GM12872 (cell line): ENCODE measurements around the gene CCM2.

Source experiments
- TF ChIP-seq, protein P1 (sequence below): IDR thresholded peaks from 3 replicates; pipeline ENCODE4 v1.5.1; 2011; ENCODE audit warnings: low read depth, mild to moderate bottlenecking, low read length, moderate library complexity; ENCODE audit not compliant: insufficient read depth

The CCM2 gene

DNA sequence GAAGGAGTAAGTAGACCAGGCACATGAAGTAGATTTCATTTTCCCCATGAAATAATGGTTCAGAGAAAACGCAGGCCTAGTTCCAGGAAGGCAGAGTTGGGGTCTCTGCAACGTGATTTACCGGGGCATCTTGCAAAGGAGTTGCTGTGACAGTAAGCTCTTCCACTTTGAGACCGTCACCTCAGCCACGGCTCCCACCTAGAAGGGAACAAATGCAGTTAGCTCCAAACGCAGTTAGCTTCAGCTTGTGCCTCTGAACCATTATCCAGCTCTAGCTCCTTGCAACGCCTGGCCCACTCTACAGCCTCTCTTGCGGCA is 14.1 kb upstream of the CCM2 start:
- TF ChIP-seq, protein P1, sequence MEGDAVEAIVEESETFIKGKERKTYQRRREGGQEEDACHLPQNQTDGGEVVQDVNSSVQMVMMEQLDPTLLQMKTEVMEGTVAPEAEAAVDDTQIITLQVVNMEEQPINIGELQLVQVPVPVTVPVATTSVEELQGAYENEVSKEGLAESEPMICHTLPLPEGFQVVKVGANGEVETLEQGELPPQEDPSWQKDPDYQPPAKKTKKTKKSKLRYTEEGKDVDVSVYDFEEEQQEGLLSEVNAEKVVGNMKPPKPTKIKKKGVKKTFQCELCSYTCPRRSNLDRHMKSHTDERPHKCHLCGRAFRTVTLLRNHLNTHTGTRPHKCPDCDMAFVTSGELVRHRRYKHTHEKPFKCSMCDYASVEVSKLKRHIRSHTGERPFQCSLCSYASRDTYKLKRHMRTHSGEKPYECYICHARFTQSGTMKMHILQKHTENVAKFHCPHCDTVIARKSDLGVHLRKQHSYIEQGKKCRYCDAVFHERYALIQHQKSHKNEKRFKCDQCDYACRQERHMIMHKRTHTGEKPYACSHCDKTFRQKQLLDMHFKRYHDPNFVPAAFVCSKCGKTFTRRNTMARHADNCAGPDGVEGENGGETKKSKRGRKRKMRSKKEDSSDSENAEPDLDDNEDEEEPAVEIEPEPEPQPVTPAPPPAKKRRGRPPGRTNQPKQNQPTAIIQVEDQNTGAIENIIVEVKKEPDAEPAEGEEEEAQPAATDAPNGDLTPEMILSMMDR, result no peak

DNA sequence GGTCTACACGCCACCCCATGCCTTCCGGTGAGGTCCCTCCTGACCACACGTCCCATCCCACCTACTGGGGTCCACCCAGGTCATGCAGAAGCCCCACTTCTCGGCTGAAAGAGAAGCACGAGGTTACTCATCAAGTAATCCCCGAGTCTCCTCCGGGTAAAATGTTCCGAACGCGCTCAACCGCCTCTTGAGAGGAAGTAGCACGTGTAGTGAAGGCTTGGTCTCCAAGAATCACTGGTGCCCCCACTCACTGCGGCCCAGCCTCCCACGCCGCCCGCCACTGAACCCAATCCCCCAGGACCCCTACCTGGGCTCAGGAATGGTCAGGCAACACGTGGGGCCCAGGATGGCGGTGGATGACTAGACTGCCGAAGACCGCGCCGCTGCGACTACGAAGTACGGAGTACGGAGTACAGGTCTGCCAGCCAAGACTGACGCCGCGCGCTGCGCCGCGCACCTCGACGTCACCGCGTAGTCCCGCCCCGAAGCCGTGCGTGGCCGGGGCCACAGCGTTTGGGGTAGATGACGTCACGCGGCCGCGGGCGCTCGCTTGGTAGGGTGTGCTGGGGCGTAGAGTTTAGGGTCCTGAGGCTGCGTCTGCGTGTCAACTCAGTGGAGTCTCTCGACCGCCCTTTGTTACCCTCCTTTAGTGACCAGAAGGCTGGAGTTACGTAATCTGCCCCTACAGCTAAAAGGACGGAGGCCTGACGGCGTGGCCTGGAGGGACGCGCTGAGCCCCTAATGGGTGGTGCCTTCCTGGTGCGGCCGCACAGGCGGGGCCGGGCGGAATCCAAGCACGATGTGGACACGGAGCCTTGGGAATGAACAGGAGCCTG is 13.6 kb upstream of the CCM2 start:
- TF ChIP-seq, protein P1, result no peak

DNA sequence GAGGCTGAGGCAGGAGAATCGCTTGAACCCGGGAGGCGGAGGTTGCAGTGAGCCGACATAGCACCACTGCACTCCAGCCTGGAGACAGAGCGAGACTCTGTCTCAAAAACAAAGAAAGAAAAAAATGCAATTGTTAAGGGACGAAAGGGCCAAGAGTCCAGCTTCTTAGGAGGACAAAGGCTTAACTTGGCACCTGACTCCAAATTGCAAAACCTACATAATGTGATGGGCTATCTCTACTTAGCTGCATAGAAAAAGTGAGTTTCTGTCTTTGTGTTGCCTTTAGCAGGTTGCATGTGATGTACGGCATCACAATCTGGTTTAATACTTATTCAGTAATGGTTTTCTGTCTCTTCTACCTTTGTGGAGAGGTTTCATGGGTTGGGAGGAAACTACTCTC is 12.5 kb upstream of the CCM2 start:
- TF ChIP-seq, protein P1, result no peak

DNA sequence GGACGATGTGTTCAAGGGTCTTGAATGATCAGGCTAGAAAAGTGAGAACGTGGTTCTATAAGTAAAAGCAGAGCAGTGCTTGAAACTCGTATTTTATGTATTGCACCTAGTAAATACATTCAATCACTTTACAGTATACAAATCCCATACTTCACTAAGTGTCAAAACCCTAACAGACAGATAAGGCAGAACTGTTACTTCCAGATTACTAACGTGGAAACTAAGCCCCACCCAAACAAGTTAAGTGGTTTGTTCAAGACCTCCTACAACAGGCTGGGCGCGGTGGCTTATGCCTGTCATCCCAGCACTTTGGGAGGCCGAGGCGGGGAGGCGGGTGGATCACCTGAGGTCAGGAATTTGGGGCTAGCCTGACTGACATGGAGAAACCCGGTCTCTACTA is 12.0 kb upstream of the CCM2 start:
- TF ChIP-seq, protein P1, result no peak

DNA sequence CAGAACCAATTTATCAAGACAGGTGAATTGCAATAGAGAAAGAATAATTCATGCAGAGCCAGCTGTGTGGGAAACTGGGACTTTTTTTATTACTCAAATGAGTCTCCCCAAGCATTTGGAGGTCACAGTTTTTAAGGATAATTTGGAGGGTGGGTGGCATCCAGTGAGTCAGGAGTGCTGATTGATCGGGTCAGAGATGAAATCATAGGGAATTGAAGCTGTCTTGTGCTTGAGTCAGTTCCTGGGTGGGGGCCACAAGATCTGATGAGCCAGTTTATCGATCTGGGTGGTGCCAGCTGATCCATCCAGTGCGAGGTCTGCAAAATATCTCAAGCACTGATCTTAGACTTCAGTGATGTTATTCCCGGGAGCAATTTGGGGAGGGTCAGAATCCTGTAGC is 11.3 kb upstream of the CCM2 start:
- TF ChIP-seq, protein P1, result no peak

DNA sequence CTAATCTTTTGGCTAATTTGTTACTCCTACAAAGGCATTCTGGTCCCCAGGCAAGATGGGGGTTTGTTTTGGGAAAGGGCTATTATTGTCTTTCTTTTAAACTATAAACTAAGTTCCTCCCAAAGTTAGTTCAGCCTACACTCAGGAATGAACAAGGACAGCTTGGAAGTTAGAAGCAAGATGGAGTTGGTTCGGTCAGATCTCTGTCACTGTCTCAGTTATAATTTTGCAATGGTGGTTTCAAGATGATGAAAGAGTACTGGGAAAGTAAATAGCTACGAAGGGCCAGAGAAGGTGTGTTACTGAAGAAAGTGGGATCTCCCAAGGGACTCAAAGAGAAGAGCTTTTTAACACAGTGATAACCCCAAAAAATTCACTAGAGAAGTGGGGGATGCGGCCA is 10.9 kb upstream of the CCM2 start:
- TF ChIP-seq, protein P1, result no peak

DNA sequence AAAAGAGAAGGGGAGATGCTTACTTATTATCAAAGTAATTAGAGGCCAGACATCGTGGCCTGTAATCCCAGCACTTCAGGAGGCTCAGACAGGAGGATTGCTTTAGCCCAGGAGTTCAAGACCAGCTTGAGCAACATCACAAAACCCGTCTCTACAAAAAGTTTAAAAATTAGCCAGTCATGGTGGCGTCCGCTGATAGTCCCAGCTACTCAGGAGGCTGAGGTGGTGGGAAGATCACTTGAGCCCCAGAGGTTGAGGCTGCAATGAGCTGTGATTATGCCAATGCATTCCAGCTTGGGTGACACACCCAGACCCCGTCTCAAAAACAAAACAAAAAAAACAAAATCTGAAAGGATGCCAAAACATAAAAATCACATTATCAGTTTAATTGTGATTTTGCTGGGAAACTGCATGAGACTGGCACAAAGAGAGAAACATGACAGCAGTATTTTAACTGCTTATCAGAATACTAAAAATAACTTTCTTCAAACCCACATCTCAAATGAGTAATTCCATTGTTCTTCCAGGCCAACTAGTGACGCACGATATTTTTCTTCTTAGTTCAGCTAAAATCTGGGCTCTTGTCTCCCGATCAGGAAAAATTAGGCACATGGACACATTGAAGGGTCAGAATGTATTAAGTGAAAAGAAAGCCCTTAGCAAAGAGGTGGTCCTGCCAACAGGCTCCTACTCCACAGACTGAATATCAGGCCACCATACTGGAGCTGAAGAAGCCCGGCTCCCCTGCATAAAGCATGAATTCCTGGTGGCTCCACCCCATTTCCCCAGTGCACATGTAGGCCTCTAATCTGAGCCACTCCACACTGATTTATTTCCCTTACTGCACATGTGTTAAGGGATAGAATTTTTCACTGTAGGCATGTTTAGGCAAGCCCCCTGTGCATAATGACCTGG is 9.6 kb upstream of the CCM2 start:
- TF ChIP-seq, protein P1, result no peak
